Erythroblast (primary cell): Measurements from ENCODE around the gene USP3.
"Not testable (repeated sequence)": the region's sequence is repeated elsewhere in the genome, so short reads cannot be mapped to it uniquely, and the experiment has no call there.

Experiments
- DNase-seq, 2 experiments: peaks; one replicate each; lab custom pipeline; 2025; lab: John Stamatoyannopoulos, UW
- GATA1 ChIP-seq: IDR thresholded peaks from 2 replicates; pipeline ENCODE4 v1.6.1; 2011; ENCODE audit warnings: low read depth, mild to moderate bottlenecking, control low read depth, low read length, moderate library complexity
- POLR2A ChIP-seq: IDR thresholded peaks from 2 replicates; pipeline ENCODE4 v1.6.1; 2011; ENCODE audit warnings: mild to moderate bottlenecking, low read length

Gene USP3

GRCh38 chr15:63519548-63520178 lies 15.3 kb downstream of the USP3 start:
- no peak for TF ChIP-seq POLR2A
- no peak for TF ChIP-seq GATA1

DNA sequence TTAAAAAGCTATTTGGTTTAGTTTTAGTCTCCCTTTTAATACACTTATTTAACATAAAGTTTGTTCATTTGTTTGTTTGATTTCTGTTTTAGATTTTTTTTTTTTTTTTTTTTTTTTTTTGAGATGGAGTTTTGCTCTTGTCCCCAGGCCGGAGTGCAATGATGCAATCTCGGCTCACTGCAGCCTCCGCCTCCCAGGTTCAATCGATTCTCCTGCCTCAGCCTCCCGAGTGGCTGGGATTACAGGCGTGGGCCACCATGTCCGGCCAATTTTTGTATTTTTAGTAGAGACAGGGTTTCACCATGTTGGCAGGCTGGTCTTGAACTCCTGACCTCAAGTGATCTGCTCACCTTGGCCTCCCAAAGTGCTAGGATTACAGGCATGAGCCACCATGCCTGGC lies 16.1 kb downstream of the USP3 start:
- DNase-seq, result not testable (repeated sequence)

More at GRCh38 chr15:63519548-63520178, 15.3 kb downstream of the USP3 start:
- DNase-seq, result no peak

DNA sequence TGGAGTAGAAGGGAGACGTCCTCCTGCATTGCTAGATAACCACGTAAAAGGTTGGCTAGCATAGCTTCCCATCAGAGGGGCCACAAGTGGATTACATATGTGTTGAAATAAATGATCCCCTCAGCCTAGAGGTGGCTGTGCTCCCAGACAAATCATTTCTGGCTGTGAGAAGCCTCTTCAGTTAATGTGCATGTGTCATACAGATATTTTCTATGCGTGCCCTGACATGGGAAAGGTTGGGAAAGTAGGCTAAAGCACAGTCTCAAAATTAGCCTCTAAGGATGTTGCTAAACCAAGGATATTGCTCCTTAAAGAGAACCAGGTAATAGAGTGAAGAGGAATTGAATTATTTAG lies 17.8 kb downstream of the USP3 start:
- DNase-seq, result no peak

DNA sequence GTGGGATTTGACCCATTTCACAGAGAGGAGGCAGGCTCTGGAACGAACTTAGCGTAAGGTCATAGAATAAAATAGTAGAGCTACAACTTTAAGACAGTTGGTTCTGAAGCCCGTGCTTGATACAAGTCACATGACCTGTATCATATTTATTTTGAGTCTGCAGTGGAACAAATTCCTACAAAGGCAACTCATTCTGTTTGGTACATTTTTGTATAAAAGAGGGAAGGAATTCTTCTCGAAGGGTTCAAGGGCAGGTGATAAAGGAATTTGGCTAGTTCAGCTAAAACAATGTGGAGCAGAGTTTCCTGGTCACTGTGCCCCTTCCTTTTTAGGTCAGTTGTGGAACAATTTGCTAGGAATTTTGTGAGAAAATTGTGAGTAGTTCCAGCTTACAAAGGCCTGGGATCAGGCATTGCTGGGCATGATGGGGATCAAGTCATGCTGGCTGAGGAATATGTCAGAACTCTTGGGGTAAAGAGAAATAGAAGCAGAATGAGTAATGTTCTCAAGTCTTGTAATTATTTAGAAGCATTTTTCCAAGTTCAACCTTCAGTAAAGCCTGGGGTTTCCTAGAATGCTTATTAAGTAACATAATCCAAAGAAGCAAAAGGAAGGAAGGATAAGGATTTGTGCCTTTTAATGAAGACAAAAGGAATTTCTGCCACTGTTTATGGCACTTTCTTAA lies 19.1 kb downstream of the USP3 start:
- no peak for TF ChIP-seq POLR2A
- no peak for TF ChIP-seq GATA1
- no peak for DNase-seq

More for the DNA sequence above, 17.8 kb downstream of the USP3 start:
- no peak for TF ChIP-seq POLR2A
- TF ChIP-seq GATA1, result no peak

DNA sequence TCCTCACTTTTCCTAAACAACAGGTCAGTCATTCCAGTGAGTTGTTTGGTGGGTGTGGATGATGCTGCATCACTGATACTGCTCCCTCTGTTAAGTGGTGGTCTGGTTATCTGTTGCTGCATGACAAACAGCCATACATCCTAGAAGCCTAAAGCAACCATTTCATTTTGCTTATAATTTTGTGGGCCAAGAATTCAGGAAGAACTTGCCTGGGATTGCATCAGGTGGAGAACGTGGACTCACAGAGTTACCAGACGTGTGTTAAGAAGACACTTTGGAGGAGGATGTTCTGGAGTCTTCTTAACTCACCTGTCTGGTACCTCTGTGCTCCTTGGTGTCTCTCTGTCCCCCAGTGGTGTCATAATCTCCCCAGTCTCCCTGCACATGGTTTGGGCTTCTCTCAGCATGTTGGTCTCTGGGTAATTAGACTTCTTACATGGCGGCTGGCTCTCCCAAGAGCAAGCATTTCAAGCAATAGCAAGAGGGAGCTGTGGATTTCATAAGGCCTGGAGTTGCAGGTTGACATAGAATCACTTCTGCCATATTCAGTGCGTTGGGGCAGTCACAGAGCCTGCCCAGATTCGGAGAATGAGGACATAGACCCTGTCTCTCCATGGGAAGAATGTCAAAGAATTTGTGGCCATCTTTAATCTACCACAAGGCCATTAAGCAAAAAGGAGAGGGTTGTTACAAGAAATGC lies 20.1 kb downstream of the USP3 start:
- TF ChIP-seq POLR2A (no peak), GATA1 (no peak)
- peak; percentile 43 to 65 for DNase-seq

DNA sequence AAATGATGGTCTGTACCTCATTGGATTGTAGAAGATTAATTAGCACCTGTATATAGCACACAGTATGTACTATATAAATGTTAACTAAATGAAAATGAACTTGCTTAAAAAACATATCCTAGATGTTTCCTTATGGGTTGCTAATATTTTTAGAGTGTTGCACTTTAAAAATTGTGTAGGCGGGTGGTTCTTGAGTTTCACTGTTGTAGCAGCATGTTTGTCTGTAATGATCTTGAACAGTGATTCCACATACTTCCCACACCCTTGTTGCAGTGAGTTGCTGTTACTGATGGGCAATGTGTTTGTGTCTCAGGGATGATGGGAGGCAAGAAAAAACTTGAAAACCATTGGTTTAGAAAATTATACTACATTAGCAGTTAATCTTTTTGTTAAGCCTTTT lies 22.0 kb downstream of the USP3 start:
- no peak for TF ChIP-seq POLR2A
- no peak for TF ChIP-seq GATA1
- no peak for DNase-seq

GRCh38 chr15:63528138-63528659 lies 23.8 kb downstream of the USP3 start:
- no peak for DNase-seq

DNA sequence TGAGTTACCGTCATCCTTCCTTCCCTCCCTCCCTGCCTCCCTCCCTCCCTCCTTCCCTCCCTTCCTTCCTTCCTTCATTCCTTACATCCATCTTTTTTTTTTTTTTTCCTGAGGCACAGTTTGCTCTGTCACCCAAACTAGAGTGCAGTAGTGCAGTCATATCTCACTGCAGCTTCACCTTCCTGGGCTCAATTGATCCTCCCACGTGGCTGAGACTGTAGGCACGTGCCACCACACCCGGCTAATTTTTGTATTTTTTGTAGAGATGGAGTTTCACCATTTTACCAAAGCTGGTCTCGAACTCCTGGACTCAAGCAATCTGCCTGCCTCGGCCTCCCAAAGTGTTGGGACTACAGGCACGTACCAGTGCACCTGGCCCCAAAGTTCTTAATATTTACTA lies 25.8 kb downstream of the USP3 start:
- TF ChIP-seq POLR2A (no peak), GATA1 (no peak)
- no peak for DNase-seq

More at GRCh38 chr15:63528138-63528659, 23.8 kb downstream of the USP3 start:
- no peak for TF ChIP-seq POLR2A
- TF ChIP-seq GATA1, result no peak

GRCh38 chr15:63530752-63531299 lies 26.4 kb downstream of the USP3 start:
- TF ChIP-seq GATA1 (no peak), POLR2A (no peak)
- DNase-seq, result no peak

DNA sequence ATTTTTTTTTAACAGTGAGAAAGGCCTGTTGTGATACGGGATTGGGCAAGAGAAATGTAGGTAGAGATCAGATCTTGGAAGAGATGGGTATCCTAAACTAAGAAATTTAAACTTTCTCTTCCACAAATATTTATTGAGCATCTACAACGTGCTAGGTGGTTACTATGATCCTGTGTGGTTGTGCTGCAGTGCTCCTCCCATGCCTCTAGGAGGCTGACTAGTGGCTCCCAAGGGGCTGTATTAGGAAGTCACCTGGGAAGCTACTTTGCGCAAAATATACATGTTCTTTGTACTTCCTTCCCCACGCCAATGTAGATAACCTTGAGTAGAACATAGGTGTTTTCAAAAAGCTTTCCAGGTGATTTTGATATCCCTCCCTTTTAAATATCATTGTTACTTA lies 27.2 kb downstream of the USP3 start:
- TF ChIP-seq POLR2A, result no peak
- no peak for TF ChIP-seq GATA1
- DNase-seq, result peak; percentile 12 to 25

GRCh38 chr15:63532307-63532744 lies 27.9 kb downstream of the USP3 start:
- no peak for DNase-seq
- TF ChIP-seq POLR2A (no peak), GATA1 (no peak)

DNA sequence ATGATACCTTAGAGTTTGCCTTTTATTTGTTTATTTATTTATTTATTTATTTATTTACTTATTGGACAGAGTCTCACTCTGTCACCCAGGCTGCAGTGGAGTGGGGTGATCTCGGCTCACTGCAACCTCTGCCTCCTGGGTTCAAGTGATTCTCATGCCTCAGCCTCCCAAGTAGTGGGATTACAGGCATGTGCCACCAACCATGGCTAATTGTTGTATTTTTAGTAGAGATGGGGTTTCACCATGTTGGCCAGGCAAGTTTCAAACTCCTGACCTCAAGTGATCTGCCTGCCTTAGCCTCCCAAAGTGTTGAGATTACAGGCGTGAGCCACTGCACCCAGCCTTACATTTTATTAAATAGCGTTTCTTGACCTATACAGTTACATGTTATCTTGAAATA lies 30.5 kb downstream of the USP3 start:
- DNase-seq, result not testable (repeated sequence)

DNA sequence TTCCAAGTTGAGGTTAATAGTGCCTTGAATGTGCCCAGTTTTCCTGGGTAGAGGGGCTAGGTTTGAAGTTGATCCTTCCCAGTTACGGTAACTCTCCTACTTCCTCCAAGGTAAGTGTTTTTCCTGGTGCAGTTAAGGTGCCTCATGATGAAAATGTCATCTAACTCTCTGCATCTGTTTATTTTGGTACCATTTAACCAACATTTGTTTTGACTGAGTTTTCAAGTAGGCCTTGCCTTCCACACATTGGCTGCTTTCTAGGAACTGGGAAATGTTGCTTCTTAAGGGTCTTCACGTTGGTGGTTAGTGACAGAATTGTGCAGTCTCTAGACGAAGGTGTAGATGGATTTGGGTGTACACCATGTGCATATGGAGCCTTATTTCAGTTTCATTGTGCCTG lies 31.3 kb downstream of the USP3 start:
- no peak for DNase-seq
- TF ChIP-seq GATA1 (no peak), POLR2A (no peak)

GRCh38 chr15:63538876-63539275 lies 34.5 kb downstream of the USP3 start:
- TF ChIP-seq POLR2A, result no peak
- TF ChIP-seq GATA1, result no peak
- no peak for DNase-seq

DNA sequence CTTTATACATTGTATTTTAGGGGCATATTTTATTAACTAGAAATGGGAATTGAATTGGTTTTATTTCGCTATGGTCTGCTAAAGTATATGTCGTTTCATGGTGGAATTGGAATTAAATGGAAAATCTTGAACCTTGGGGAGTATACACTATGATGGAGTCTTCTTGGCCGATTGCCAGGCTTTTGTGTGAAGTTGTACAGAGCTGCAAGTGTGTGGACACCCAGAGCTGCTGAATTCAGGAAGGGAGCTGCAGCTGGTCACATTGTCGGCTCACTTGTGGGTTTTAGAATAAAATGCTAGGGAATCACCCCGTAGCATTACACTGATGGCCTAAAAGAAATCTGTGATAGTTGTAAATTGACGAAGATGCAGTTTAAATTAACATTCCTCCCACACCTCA lies 35.1 kb downstream of the USP3 start:
- DNase-seq, result peak; percentile 29 to 33
- TF ChIP-seq POLR2A (no peak), GATA1 (no peak)
